ENCODE data around the gene MAPKAPK3.

MAPKAPK3 gene

DNA sequence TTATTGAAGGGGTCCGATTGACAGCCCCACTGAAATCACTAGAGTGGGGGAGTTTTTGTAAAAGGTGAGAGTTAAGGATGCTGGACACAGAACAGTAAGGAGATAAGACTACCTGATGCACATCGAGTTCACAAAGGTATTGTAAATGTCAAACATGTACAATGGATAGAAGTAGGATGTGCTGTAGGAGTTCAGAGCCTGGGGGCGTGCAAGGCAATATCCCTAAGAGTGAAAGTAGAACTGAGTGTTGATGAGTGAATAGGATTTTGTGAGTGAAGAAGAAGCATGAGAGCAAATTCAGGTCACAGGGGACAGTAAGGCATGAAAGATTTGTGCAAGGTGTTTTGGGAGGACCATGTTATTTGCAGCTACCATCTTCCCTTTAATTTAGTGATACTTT lies 79.3 kb downstream of the MAPKAPK3 start:
- H3K4me3 ChIP-seq (ENCODE audit: low read depth, low read length) = no peak overlapping the region
- peaks cover 13% of the 10 kb centered on the region for H3K27me3 ChIP-seq (ENCODE audit: insufficient read depth, low read length)
- no peaks in the 10 kb centered on the region for H3K36me3 ChIP-seq (ENCODE audit: insufficient read depth, low read length)
- no peaks in the 10 kb centered on the region for H3K79me2 ChIP-seq (ENCODE audit: control insufficient read depth, insufficient read depth, low read length, unreplicated experiment)
- H2AFZ ChIP-seq (ENCODE audit: low read length, unreplicated experiment) = no peak overlapping the region
- no peak overlapping the region for H3K27ac ChIP-seq (ENCODE audit: low read depth, low read length)
- no peaks in the 10 kb centered on the region for H3K4me1 ChIP-seq (ENCODE audit: control insufficient read depth, insufficient read depth, low read length, unreplicated experiment)

DNA sequence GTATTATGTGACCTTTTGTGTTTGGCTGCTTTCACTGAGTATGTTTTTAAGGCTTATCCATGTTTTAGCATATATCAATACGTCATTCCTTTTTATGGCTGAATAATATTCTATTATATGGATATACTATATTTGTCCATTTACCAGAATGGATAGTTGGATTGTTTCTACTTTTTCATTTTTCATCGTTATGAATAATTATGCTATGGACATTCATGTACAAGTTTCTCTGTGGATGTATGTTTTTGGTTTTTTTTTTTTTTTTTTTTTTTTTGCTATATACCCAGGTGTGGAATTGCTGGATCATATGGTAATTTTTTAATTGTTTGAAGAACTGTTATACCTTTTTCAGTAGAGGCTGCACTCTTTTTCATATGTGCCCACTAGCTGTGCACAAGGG lies 81.3 kb downstream of the MAPKAPK3 start:
- Histone ChIP-seq H2AFZ (ENCODE audit: low read length, unreplicated experiment) (no peak overlapping the region), H3K4me3 (ENCODE audit: low read depth, low read length) (no peak overlapping the region), H3K27ac (ENCODE audit: low read depth, low read length) (no peak overlapping the region), H3K79me2 (ENCODE audit: control insufficient read depth, insufficient read depth, low read length, unreplicated experiment) (no peaks in the 10 kb centered on the region), H3K4me1 (ENCODE audit: control insufficient read depth, insufficient read depth, low read length, unreplicated experiment) (no peaks in the 10 kb centered on the region), H3K36me3 (ENCODE audit: insufficient read depth, low read length) (no peaks in the 10 kb centered on the region), H3K27me3 (ENCODE audit: insufficient read depth, low read length) (peaks cover 23% of the 10 kb centered on the region)
